GM23338 (cell line): Measurements from ENCODE around the gene CASP5. TPM values are rescaled to one million over a fixed set of nuclear protein-coding genes. Genes with fewer than 3 reads are reported as not detected.

Experiments used
- ATAC-seq: fragments of 200-7000 bp; cut with Tn5 transposase; 3 replicates; pipeline ENCODE4 v1.9.1; 2020
- DNase-seq: peaks from one replicate; pipeline ENCODE4 v3.0.0-alpha.2; 2015; ENCODE audit warnings: low spot score
- H2AFZ ChIP-seq: fragments of 200-600 bp; sonication (generic); 2 replicates; pipeline ENCODE4 v1.8.0; 2016; ENCODE audit warnings: antibody characterized with exemption, mild to moderate bottlenecking, moderate library complexity
- H3F3A ChIP-seq: fragments of 200-600 bp; sonication (generic); replicated peaks from 2 replicates; pipeline ENCODE4 v1.8.0; 2017; ENCODE audit warnings: antibody characterized with exemption, mixed run types, low read depth
- H3K27ac ChIP-seq: fragments of 200-600 bp; sonication (generic); 2 replicates; pipeline ENCODE4 v1.6.1; 2016; ENCODE audit warnings: low read depth
- H3K27me3 ChIP-seq: fragments of 200-600 bp; sonication (generic); 2 replicates; pipeline ENCODE4 v1.8.0; 2016; ENCODE audit warnings: mild to moderate bottlenecking, mixed run types, moderate library complexity; ENCODE audit not compliant: insufficient read depth
- H3K36me3 ChIP-seq: fragments of 200-600 bp; sonication (generic); 2 replicates; pipeline ENCODE4 v1.8.0; 2016; ENCODE audit warnings: mild to moderate bottlenecking; ENCODE audit not compliant: insufficient read depth
- H3K4me1 ChIP-seq: fragments of 200-600 bp; sonication (generic); 2 replicates; pipeline ENCODE4 v1.8.0; 2016; ENCODE audit warnings: mild to moderate bottlenecking, moderate library complexity; ENCODE audit not compliant: insufficient read depth
- H3K4me2 ChIP-seq: fragments of 200-600 bp; sonication (generic); 2 replicates; pipeline ENCODE4 v1.7.1; 2017; ENCODE audit warnings: mixed run types
- H3K4me3 ChIP-seq: fragments of 200-600 bp; sonication (generic); 2 replicates; pipeline ENCODE4 v1.6.1; 2016; ENCODE audit warnings: mixed run types
- H3K79me2 ChIP-seq: fragments of 200-600 bp; sonication (generic); replicated peaks from 2 replicates; pipeline ENCODE4 v1.8.0; 2017; ENCODE audit warnings: mild to moderate bottlenecking; ENCODE audit not compliant: insufficient read depth
- H3K9me2 ChIP-seq: fragments of 200-600 bp; sonication (generic); 2 replicates; pipeline ENCODE4 v1.8.0; 2017; ENCODE audit not compliant: insufficient read depth
- H4K20me1 ChIP-seq: fragments of 200-600 bp; sonication (generic); replicated peaks from 2 replicates; pipeline ENCODE4 v1.8.0; 2017; ENCODE audit warnings: mild to moderate bottlenecking; ENCODE audit not compliant: insufficient read depth
- H3K27ac Mint-ChIP-seq: 2 replicates; pipeline ENCODE4 v1.8.0; 2020; ENCODE audit warnings: inconsistent platforms, mild to moderate bottlenecking, moderate library complexity, mixed read lengths
- H3K27me3 Mint-ChIP-seq: 3 replicates; pipeline ENCODE4 v1.8.0; 2022; ENCODE audit warnings: low read depth, mild to moderate bottlenecking, moderate library complexity, mixed read lengths, inconsistent platforms; ENCODE audit not compliant: insufficient read depth, poor library complexity
- H3K36me3 Mint-ChIP-seq: 3 replicates; pipeline ENCODE4 v1.8.0; 2021; ENCODE audit warnings: low read depth, mild to moderate bottlenecking, inconsistent platforms, moderate library complexity, mixed read lengths
- H3K4me1 Mint-ChIP-seq: 3 replicates; pipeline ENCODE4 v1.8.0; 2020; ENCODE audit warnings: mild to moderate bottlenecking, inconsistent platforms, mixed read lengths
- H3K4me3 Mint-ChIP-seq: 3 replicates; pipeline ENCODE4 v1.8.0; 2021; ENCODE audit warnings: moderate library complexity, mild to moderate bottlenecking, inconsistent platforms, mixed read lengths
- H3K9me3 Mint-ChIP-seq: 3 replicates; pipeline ENCODE4 v1.8.0; 2020; ENCODE audit warnings: moderate library complexity, mild to moderate bottlenecking, inconsistent platforms, mixed read lengths
- CREB1 ChIP-seq: fragments of 250-450 bp; sonication (Bioruptor Pico); IDR thresholded peaks from 2 replicates; pipeline ENCODE4 v1.5.0; 2020; ENCODE audit warnings: low read depth, mild to moderate bottlenecking, moderate library complexity
- CTCF ChIP-seq, 2 experiments: fragments of 200-600 bp in 1 of 2; sonication (generic) in 1 of 2; conservative IDR thresholded peaks; 2 replicates each; pipeline versions ENCODE4 v1.5.1 to v1.6.1; 2016 to 2017; ENCODE audit warnings: antibody characterized with exemption in 2 of 2, low read depth in 2 of 2, mild to moderate bottlenecking in 2 of 2, moderate library complexity in 1 of 2
- ETS1 ChIP-seq: IDR thresholded peaks from 2 replicates; pipeline ENCODE4 v1.6.1; 2016; ENCODE audit warnings: antibody characterized with exemption
- EZH2phosphoT487 ChIP-seq: fragments of 200-600 bp; sonication (generic); IDR thresholded peaks from one replicate; pipeline ENCODE4 v1.8.1; 2018; ENCODE audit warnings: antibody characterized with exemption; ENCODE audit not compliant: unreplicated experiment
- JUNB ChIP-seq: IDR thresholded peaks from one replicate; pipeline ENCODE4 v1.6.1; 2016; ENCODE audit warnings: antibody characterized with exemption; ENCODE audit not compliant: unreplicated experiment
- POLR2AphosphoS5 ChIP-seq: IDR thresholded peaks from 2 replicates; pipeline ENCODE4 v1.6.1; 2016; ENCODE audit warnings: antibody characterized with exemption, low read depth
- REST ChIP-seq: IDR thresholded peaks from one replicate; pipeline ENCODE4 v1.6.1; 2018; ENCODE audit warnings: antibody characterized with exemption; ENCODE audit not compliant: unreplicated experiment
- STAT1 ChIP-seq: IDR thresholded peaks from one replicate; pipeline ENCODE4 v1.6.1; 2016; ENCODE audit warnings: antibody characterized with exemption; ENCODE audit not compliant: unreplicated experiment
- ZNF114 ChIP-seq: fragments of 250-450 bp; sonication (Bioruptor Pico); IDR thresholded peaks from 2 replicates; pipeline ENCODE4 v1.5.0; 2020; ENCODE audit warnings: mild to moderate bottlenecking, moderate library complexity
- ZNF331 ChIP-seq: fragments of 250-450 bp; sonication (Bioruptor Pico); IDR thresholded peaks from 2 replicates; pipeline ENCODE4 v1.5.0; 2020; ENCODE audit warnings: low read depth, mild to moderate bottlenecking, moderate library complexity
- polyA plus RNA-seq: library from polyadenylated mRNA; unstranded; fragments of >200 nt; fragmentation: Nextera tagmentation; extraction: Ambion mirVana; gene quantifications from 2 replicates; pipeline ENCODE4 v1.2.1, GENCODE V29; 2016
- total RNA-seq: library from RNA; depleted of rRNA; stranded (reverse); fragments of >200 nt; shearing (Covaris generic); gene quantifications from 2 replicates; pipeline ENCODE4 v1.2.3, GENCODE V29; 2014

CASP5 gene
- total and polyA plus RNA-seq, 2 experiments from 2014 or later: not detected

- TF ChIP-seq ZNF114 (CRISPR knock-in tag) (no peak), POLR2AphosphoS5 (no peak), STAT1 (no peak)
Measured at GRCh38 chr11:105052487-105052886, 29.5 kb upstream of the CASP5 start (continued).

- ATAC-seq (no peak), DNase-seq (no peak)
- TF ChIP-seq EZH2phosphoT487: no peak
- no peaks in the 10 kb centered on the region for H3K27me3 Mint-ChIP-seq
- H3F3A ChIP-seq: no peaks in the 10 kb centered on the region
- no peak overlapping the region for H3K4me2 ChIP-seq
- no peak overlapping the region for H3K4me3 Mint-ChIP-seq
- no peak overlapping the region for H3K27ac ChIP-seq
- peaks cover 8% of the 10 kb centered on the region for H3K9me2 ChIP-seq
- no peak overlapping the region for H2AFZ ChIP-seq
- H3K4me3 ChIP-seq: no peak overlapping the region
- H3K79me2 ChIP-seq: no peaks in the 10 kb centered on the region
- H3K36me3 ChIP-seq: no peaks in the 10 kb centered on the region
- no peaks in the 10 kb centered on the region for H4K20me1 ChIP-seq
- H3K9me3 Mint-ChIP-seq: no peaks in the 10 kb centered on the region
- H3K4me1 ChIP-seq: no peaks in the 10 kb centered on the region
- H3K27ac Mint-ChIP-seq: no peak overlapping the region
- H3K36me3 Mint-ChIP-seq: no peaks in the 10 kb centered on the region
- no peaks in the 10 kb centered on the region for H3K27me3 ChIP-seq
- no peaks in the 10 kb centered on the region for H3K4me1 Mint-ChIP-seq
Measured at GRCh38 chr11:105051559-105051958, 28.6 kb upstream of the CASP5 start.

GRCh38 chr11:105049481-105049880 lies 26.5 kb upstream of the CASP5 start:
- Histone ChIP-seq H3K4me3 (no peak overlapping the region), H2AFZ (0 out of 2 replicates have a peak overlapping the region, but pooled peaks have one; percentile 23), H3K79me2 (no peaks in the 10 kb centered on the region), H3K27ac (no peak overlapping the region), H3F3A (no peaks in the 10 kb centered on the region), H3K27me3 (no peaks in the 10 kb centered on the region), H3K9me2 (peaks cover 8% of the 10 kb centered on the region), H3K4me1 (no peaks in the 10 kb centered on the region), H4K20me1 (no peaks in the 10 kb centered on the region), H3K36me3 (no peaks in the 10 kb centered on the region), H3K4me2 (no peak overlapping the region)
- no peak for DNase-seq
- no peak overlapping the region for H3K27ac Mint-ChIP-seq
- H3K36me3 Mint-ChIP-seq: no peaks in the 10 kb centered on the region
- H3K4me1 Mint-ChIP-seq: no peaks in the 10 kb centered on the region
- no peaks in the 10 kb centered on the region for H3K27me3 Mint-ChIP-seq
- no peak overlapping the region for H3K4me3 Mint-ChIP-seq
- H3K9me3 Mint-ChIP-seq: no peaks in the 10 kb centered on the region
- ATAC-seq: no peak
- TF ChIP-seq CTCF (conservative IDR thresholded peaks at IDR 0.05; ENCODE audit: low read depth in 2 of 2): no peak
- no peak for TF ChIP-seq ZNF331 (CRISPR knock-in tag)
- TF ChIP-seq JUNB: no peak
- no peak for TF ChIP-seq STAT1
- TF ChIP-seq CREB1 (CRISPR knock-in tag): no peak
- no peak for TF ChIP-seq REST
- TF ChIP-seq ZNF114 (CRISPR knock-in tag): no peak
- TF ChIP-seq EZH2phosphoT487: no peak
- TF ChIP-seq ETS1: no peak
- no peak for TF ChIP-seq POLR2AphosphoS5
